Osteoblast (primary cell): Measurements from ENCODE around the gene BICRA. TPM values are rescaled to one million over a fixed set of nuclear protein-coding genes. Genes with fewer than 3 reads are reported as not detected.
A peak's percentile ranks its signal among the peaks of the same experiment; 100 is the strongest.
"Not testable (repeated sequence)": the region's sequence is repeated elsewhere in the genome, so short reads cannot be mapped to it uniquely, and the experiment has no call there.

Source experiments
- DNase-seq: peaks from one replicate; pipeline ENCODE4 v3.0.0; 2011; ENCODE audit warnings: low spot score, mixed read lengths; ENCODE audit not compliant: insufficient read length; ENCODE audit errors: missing footprints
- H2AFZ ChIP-seq: 2 replicates; pipeline ENCODE4 v1.6.0; 2011; ENCODE audit warnings: mild to moderate bottlenecking, low read length
- H3K27ac ChIP-seq: 2 replicates; pipeline ENCODE4 v1.5.1; 2011; ENCODE audit warnings: mild to moderate bottlenecking, low read depth, low read length, moderate library complexity
- H3K27me3 ChIP-seq: 2 replicates; pipeline ENCODE4 v1.6.0; 2012; ENCODE audit warnings: mild to moderate bottlenecking, control low read depth, inconsistent platforms, low read length, moderate library complexity; ENCODE audit not compliant: insufficient read depth
- H3K36me3 ChIP-seq: 2 replicates; pipeline ENCODE4 v1.5.1; 2011; ENCODE audit warnings: mild to moderate bottlenecking, low read length, control low read depth, moderate library complexity; ENCODE audit not compliant: insufficient read depth
- H3K4me1 ChIP-seq: 2 replicates; pipeline ENCODE4 v1.5.1; 2011; ENCODE audit warnings: mild to moderate bottlenecking, low read length, control low read depth, moderate library complexity; ENCODE audit not compliant: insufficient read depth
- H3K4me2 ChIP-seq: 2 replicates; pipeline ENCODE4 v1.6.0; 2011; ENCODE audit warnings: mild to moderate bottlenecking, low read length; ENCODE audit not compliant: insufficient read depth
- H3K4me3 ChIP-seq: fragments of 200-600 bp; sonication (generic); 3 replicates; pipeline ENCODE4 v1.5.1; 2012; ENCODE audit warnings: mild to moderate bottlenecking, low read length, inconsistent platforms; ENCODE audit not compliant: insufficient read depth
- H3K79me2 ChIP-seq: 2 replicates; pipeline ENCODE4 v1.6.0; 2012; ENCODE audit warnings: mild to moderate bottlenecking, low read length, control low read depth, inconsistent platforms; ENCODE audit not compliant: insufficient read depth
- H3K9me3 ChIP-seq: 2 replicates; pipeline ENCODE4 v1.5.1; 2011; ENCODE audit warnings: low read depth, low read length, control low read depth
- H4K20me1 ChIP-seq: 2 replicates; pipeline ENCODE4 v1.6.0; 2012; ENCODE audit warnings: mild to moderate bottlenecking, low read length, control low read depth; ENCODE audit not compliant: insufficient read depth
- total RNA-seq: library from RNA; depleted of rRNA; stranded (reverse); fragments of >200 nt; gene quantifications from 2 replicates; pipeline ENCODE4 v1.2.3, GENCODE V29; 2012
- TF ChIP-seq, protein P1 (sequence below): IDR thresholded peaks from 2 replicates; pipeline ENCODE4 v1.5.1; 2011; ENCODE audit warnings: mild to moderate bottlenecking, low read depth, low read length, moderate library complexity; ENCODE audit errors: extremely low read depth

The BICRA gene
- total RNA-seq, 1 donor: 4.7 TPM

DNA sequence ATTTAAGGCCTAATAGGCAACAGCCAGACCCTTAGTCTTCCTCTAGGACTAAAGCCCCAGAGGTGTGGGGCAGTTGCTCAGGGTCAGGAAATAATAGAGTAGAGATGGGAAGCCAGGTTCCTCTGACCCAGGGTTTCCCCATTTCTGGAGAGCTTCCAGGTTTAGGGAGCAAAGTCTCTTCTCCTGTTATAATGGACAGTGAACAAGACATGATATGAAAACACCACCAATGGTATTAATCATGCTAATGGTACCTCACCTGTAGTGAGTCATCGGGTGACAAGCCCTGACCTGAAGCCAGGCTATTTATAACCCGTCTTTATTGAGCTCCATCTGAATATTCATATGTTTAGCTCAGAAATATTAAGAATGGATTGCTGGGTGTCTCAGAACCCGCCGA, 24.6 kb downstream of the BICRA start:
- TF ChIP-seq, protein P1, sequence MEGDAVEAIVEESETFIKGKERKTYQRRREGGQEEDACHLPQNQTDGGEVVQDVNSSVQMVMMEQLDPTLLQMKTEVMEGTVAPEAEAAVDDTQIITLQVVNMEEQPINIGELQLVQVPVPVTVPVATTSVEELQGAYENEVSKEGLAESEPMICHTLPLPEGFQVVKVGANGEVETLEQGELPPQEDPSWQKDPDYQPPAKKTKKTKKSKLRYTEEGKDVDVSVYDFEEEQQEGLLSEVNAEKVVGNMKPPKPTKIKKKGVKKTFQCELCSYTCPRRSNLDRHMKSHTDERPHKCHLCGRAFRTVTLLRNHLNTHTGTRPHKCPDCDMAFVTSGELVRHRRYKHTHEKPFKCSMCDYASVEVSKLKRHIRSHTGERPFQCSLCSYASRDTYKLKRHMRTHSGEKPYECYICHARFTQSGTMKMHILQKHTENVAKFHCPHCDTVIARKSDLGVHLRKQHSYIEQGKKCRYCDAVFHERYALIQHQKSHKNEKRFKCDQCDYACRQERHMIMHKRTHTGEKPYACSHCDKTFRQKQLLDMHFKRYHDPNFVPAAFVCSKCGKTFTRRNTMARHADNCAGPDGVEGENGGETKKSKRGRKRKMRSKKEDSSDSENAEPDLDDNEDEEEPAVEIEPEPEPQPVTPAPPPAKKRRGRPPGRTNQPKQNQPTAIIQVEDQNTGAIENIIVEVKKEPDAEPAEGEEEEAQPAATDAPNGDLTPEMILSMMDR: no peak
- Histone ChIP-seq H2AFZ (no peak overlapping the region), H3K9me3 (no peaks in the 10 kb centered on the region), H3K4me3 (no peak overlapping the region), H3K79me2 (peaks cover 84% of the 10 kb centered on the region), H3K4me1 (no peaks in the 10 kb centered on the region), H3K27me3 (no peaks in the 10 kb centered on the region), H4K20me1 (peaks cover 50% of the 10 kb centered on the region), H3K27ac (no peak overlapping the region), H3K36me3 (no peaks in the 10 kb centered on the region), H3K4me2 (no peak overlapping the region)
- DNase-seq: peak; percentile 43

DNA sequence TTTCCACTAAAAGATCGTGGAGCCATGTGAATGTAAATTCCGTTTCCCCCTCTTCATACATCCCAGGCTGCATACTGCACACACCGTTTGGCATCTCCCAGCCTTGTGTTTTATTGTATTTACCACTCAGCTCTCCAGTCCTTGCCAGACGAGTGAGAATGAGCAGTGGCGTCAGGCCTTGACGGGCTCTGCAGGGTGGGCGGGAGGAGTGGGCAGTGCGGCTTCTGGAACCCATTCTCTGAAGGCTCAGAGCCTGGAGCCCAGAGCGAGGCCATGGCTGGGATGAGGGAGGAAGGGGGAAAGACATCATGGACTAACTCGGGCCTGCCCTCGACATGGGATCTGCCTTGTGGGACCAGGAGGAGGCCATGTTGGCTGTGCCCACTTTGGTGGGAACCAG, 25.1 kb downstream of the BICRA start:
- H3K9me3 ChIP-seq: no peaks in the 10 kb centered on the region
- TF ChIP-seq, protein P1: no peak

DNA sequence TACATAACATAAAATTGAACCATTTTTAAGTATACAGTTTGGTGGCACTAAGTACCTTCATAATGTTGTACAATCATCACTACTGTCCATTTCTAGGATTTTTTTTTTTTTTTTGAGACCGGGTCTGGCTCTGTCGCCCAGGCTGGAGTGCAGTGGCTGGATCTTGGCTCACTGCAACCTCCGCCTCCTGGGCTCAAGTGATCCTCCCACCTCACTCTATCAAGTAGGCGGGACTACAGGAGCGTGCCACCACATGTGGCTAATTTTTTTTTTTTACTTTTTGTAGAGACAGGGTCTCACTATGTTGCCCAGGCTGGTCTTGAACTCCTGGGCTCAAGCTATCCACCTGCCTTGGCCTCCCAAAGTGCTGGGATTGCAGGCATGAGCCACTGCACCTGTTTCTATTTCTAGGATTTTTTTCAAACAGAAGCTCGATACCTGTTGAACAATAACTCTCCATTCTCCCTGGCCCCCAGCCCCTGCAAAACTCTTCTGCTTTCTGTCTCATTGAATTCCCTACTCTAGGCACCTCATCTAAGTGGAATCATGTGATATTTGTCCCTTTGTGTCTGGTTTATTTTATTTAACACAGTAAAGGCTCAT, 26.3 kb downstream of the BICRA start:
- H3K9me3 ChIP-seq, H3K4me1 ChIP-seq, DNase-seq, H3K4me3 ChIP-seq, H2AFZ ChIP-seq, H3K27ac ChIP-seq, H3K27me3 ChIP-seq, H3K36me3 ChIP-seq, H3K4me2 ChIP-seq: not testable (repeated sequence)
- H4K20me1 ChIP-seq: peaks cover 55% of the 10 kb centered on the region
- H3K79me2 ChIP-seq: peaks cover 84% of the 10 kb centered on the region

More for the DNA sequence above, 25.1 kb downstream of the BICRA start:
- DNase-seq: peak; percentile 46
- Histone ChIP-seq H3K79me2 (peaks cover 86% of the 10 kb centered on the region), H3K27me3 (no peaks in the 10 kb centered on the region), H3K27ac (no peak overlapping the region), H3K4me2 (no peak overlapping the region), H3K4me3 (no peak overlapping the region), H3K4me1 (no peaks in the 10 kb centered on the region), H3K36me3 (no peaks in the 10 kb centered on the region), H4K20me1 (peaks cover 50% of the 10 kb centered on the region), H2AFZ (no peak overlapping the region)

DNA sequence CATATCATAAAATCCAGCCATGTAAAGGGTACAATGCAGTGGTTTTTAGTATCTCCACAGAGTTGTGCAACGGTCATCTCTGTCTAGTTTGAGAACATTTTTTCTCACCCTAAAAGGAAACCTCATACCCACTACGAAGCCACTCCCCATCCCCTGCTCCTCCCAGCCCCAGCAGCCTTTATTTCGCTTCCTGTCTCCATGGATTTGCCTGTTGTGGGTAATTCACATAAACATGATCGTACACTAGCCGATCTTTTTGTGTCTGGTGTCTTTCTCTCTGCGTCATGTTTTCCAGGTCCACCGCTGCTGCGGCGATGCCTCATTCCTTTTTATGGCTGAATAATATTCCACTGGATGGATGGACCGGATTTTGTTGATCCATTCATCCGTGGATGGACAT, 28.6 kb downstream of the BICRA start:
- Histone ChIP-seq H3K9me3 (no peaks in the 10 kb centered on the region), H3K27ac (peak overlapping the region; percentile 7), H3K4me1 (no peaks in the 10 kb centered on the region), H3K4me2 (no peak overlapping the region), H3K27me3 (no peaks in the 10 kb centered on the region), H3K79me2 (peaks cover 80% of the 10 kb centered on the region), H3K4me3 (no peak overlapping the region), H4K20me1 (peaks cover 46% of the 10 kb centered on the region), H3K36me3 (no peaks in the 10 kb centered on the region), H2AFZ (no peak overlapping the region)
- TF ChIP-seq, protein P1: no peak
- DNase-seq: peak; percentile 61
